Occipital lobe (tissue), 2 donors: ENCODE data around the gene P3R3URF. TPM values are rescaled to one million over a fixed set of nuclear protein-coding genes. Genes with fewer than 3 reads are reported as not detected.

ENCODE experiments used
- DNase-seq: peaks from one replicate; lab custom pipeline; 2025; lab: John Stamatoyannopoulos, UW
- total RNA-seq: library from RNA; depleted of rRNA; stranded (reverse); fragments of >200 nt; gene quantifications from one replicate; pipeline ENCODE4 v1.2.3, GENCODE V29; 2014

Gene P3R3URF
- total RNA-seq, 1 donor from 2014 or later = not detected

DNA sequence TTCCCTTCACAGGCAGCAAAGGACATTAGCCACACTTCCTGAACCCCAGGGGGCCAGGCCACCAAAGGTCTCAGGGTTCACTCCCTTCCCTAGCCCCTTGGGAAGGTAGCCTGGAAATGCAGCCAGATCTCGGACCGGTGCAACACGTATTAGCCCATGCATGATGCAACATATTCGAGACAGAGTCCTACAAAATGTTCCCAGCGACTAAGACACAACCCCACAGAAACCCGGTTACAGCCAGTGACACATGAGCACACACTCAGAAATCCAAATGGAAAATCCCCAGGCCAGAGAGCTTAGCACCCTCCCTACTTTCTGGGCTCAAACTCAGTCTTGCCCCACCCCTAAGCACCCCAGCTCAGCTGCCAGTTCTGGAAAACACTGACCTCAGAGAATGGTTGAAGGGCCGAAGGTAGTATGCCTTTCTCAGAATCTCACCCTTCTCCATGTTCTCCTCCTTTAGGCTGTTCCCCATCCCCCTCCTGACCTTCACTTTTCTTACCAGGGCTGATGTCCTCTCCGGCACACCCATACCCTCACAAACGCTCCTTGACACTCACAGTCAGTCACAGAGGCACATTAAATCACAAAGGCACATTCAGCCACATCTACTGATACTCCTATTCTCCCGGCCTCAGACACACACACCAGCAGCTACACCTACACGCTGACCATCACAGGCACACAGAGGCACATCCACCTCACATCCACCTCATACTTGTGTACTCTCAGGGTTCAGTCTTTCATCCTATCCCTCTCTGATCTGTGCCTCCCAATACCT, 1.6 kb downstream of the P3R3URF start, which contains the start of gene TSPAN1:
Gene TSPAN1 (plus strand): TSS at position 640 of the 784 bp plus-strand sequence. CDS start 6,021 bp downstream, outside the sequence.
- peak; percentile 54 for DNase-seq

DNA sequence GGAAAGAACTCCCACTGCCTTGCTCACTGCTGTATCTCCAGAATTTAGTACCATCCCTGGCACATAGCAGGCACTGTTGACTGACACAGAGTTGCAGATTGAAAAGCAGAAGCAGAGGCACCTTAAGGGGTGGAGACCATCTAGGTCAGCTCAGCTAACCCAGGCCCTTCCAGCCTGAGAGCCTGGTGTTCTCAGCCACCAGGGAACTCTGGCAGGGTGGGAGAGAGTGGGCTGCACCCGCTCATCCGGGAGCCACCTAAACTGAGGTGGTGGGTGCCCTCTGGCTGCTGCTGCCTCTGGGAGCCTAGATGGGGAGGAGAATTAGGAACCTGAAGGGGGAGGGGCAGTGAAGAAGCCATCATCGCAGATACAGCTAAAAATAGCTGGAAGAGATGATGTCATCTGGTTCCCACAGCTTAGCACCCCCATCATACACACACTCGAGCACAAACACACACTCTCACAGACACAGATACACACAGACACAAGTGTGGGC, 2.9 kb downstream of the P3R3URF start:
- peak; percentile 15 for DNase-seq

DNA sequence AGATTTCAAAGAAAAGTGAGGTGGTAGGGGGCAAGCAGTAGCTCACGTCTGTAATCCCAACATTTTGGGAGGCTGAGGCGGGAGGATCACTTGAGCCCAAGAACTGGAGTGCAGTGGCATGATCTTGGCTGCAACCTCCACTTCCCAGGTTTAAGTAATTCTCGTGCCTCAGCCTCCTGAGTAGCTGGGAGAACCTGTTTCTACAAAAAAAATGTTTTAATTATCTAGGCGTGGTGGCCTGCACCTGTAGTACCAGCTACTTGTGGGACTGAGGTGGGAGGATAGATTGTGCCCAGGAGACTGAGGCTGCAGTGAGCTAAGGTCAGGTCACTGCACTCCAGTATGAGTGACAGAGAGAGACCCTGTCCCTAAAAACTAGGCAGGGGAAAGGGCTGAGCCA, 4.0 kb downstream of the P3R3URF start:
- DNase-seq = no peak

DNA sequence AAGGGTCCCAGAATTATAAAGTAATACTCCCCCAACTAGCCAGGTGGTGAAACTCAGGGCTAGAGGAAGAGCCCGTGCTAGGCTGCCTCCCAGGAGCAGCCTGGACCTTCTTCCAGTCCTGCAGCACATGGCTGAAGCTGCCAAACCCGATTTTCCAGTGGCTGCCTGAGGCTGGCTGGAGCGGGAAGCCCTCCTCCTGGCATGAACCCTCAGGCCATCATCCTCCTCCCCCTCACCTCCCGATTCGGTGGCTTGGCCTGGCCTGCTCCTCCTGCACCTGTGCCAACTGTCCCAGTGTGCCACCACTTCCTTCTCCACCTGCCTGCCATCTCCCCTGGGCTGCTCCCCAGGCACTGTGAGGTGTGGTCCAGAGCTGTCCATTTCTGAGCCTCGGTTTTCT, 4.4 kb downstream of the P3R3URF start:
- no peak for DNase-seq

DNA sequence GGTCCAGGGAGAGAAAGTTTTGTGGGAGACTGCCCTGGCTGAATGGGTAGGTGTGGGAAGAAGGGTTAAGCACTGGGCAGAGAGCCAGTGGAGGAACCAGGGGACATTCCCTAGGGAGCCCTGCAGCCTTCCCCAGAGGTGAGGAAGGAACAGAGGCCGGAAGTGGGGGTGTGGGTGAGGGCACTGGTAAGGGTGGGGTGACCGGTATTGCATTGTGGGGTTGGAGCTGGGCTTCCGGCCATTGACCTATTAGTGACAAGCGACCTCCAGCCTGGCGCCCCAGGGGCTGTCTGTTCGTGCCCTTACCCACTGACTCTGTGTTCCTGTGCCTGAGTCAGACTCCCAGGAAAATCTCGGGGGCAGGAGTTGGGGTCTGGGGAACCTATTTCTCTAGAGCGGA, 4.9 kb downstream of the P3R3URF start:
- DNase-seq = no peak

DNA sequence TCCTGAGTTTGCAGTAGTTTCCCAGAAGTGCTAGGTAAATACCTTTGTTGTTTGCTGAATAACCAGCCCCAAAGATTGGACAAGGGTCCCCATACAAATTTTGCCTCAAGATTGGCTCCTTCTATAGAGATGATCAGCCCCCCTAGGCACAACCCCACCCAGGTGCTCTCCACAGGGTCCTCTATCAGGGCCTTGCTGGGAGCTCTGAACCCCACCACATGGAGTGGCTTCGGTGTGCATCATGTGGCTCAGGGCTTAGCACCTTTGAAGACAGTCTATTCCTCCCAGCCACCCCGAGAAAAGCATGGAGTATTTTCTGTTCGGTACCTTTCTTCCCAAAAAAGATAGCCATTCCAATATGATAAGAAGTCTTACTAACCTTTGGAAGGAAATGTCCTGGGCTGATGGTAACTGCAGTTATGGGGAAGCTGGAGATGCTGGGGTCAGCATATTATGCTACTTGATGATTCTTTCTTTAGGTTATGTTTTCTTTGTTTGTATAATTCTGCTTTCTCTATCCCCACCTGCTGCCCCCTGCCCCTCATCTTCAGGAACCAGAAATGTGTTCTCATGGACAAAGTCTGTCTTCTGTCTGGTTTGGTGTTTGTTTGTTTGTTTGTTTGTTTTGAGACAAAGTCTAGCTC, 6.4 kb downstream of the P3R3URF start:
- DNase-seq = no peak

DNA sequence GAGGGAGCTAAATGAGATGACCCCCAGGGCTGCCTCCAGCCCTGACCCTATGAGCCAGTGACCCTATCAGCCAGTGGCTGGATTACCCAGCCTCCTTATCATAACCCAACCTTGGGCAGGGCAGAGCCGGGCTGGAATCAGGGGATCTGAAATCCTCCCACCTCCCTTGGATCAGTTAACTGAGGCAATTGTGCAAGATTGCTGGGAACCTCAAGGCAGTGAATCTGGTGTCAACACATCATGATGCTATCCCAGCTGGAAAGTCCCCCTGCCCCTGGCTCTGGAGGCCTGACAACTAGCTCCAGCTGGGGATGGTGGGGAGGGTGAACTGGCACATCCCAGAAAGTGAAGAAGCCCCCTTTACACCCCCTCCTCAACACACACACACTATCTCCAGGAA, 7.8 kb downstream of the P3R3URF start:
- DNase-seq = no peak

DNA sequence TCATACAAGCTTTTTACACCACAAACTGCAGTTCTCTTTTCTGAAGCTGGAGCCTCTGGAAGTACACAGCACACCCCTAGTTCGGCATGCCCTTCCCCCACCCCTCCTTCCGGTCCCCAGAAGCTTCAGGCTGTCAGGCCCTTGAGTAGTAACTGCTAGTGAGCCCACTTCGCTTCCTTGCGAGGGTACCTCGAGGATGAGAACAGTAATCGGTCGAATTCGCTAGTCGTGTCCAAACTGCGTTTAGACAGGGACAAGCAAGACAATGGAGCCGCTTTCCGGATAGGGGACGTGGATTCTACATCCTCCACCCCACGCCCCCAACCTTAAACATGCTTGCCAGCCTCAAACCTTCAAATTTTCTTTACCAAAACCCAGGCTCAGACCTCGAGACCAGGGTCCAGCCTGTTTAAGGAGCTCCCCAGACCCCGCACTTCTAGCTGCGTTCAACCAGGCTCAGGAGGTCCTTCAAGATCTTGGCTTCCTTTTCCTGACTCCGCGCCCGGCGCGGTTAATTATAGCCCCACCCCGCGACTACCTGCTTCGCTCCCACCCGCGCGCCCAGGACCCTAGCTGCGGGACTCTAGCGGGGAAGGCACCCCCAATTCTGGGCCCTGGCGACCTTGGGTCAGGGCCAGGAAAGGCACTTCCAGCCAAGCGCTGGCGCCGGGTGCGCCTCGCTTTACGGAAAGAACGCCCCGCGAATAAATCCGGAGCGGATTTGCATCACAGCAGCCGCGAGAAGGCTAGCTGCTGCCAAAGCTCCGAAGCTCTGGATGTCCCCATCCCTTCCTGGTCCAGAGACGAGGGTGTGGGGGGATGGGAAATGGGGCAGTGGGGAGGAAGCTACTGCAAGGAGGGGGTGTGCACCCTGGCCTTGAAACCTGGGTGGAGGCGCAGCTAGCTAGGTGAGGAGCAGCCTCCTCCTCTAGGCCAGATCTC, 9.5 kb downstream of the P3R3URF start:
- DNase-seq = peak; percentile 36

DNA sequence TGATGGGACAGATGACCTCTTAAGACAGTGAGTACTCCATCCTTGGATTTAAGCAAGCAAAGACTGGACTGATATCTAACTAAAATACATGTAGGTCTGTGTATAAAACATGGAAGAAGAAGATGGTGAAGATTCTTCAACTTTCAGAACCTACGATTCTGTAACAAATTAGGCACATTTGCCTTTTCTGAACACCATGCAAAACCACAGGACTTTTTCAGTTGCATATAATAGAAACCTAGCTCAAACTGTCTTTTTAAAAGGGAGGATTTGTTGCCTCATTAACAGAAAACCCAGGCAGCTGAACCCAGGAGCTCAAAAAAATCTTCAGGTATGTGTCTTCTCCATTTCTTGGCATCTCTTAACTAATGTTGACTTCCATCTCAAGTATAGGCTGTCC, 16.1 kb downstream of the P3R3URF start:
- DNase-seq = no peak

DNA sequence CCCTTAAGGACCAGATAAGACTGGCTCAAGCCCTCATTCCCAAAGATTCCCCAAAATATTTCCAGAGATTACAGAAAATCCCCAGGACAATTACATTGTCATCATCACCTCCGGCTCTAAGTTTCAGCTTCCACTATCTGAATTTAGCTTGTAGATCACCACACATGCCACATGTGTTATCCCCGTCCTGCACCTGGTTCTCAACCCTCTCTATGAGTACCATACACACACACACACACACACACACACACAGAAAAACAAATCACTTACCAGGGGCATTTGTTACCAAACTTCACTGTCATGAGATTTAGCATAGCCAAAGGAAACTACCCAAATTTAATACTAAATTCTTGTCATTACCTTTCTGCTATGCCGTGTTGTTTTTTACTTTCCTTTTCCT, 16.8 kb downstream of the P3R3URF start:
- DNase-seq = no peak

DNA sequence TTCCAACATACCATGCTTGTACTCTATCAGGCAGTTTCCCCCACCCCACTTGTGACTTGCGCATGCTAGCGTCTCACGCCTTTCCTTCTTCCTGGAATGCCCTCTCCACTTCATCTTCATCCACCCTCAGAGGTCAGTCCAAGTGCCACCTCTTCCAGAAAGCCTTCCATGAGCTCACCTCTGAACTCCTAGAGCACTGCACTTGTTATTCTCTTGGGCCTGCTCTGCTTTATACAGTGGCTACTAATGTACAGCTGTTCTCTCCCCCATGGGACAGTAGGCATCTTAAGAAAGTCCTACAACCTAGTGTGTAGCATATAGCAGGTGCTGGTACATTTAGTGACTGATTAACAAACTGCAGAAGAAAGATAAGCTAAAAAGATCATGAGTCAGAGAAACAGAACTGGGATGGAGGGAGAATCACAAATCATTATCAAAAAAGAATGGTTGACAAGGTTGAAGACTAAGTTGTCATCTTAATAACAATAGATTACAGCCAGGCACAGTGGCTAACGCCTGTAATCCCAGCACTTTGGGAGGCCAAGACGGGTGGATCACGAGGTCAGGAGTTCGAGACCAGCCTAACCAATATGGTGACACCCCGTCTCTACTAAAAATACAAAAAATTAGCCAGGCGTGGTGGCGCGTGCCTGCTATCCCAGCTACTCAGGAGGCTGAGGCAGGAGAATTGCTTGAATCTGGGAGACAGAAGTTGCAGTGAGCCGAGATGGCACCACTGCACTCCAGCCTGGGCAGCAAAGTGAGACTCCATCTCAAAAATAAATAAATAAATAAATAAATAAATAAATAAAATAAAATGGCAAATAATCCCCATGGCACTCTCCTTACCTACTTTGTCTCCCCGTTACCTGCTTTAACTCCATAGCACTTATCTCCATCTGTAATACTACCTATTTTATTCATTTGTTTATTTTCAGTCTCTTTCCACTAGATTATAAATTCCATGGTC, 17.7 kb downstream of the P3R3URF start:
- DNase-seq = no peak

DNA sequence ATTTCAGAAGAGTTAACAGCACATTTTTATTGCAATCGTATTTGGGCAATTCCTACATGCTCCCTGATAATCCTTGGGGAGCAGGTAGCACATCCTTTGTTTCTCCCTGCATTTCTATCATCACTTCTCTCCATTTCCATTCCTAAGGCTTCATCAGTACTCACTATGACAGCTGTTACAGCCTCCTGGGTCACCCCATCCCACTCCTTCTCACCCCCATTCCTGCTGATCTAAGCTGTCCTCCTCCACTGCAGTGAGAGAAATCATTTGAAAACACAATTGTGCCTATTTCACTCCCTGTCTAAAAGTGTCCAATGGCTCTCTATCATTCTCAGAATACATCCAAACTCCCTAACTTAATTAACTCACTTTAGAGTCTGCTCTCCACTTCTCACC, 18.4 kb downstream of the P3R3URF start:
- no peak for DNase-seq

DNA sequence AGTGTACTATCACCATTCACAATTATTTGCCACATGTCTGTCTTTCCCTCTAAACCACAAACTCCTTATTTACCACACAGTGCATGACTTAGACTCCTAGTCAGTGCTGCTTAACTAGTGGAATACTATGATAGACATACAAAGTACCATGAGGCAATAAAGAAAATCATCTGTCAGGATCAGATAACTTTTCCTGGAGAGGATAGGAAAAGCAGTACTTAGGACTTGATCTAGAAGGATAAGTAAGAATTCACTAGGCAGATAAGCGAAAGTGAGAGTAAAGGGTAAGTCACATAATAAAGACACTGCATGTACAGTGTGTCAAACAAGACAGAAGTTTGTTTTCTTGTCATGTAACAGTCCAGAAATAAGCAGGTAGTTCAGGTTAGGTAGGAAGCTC, 22.6 kb downstream of the P3R3URF start:
- no peak for DNase-seq

DNA sequence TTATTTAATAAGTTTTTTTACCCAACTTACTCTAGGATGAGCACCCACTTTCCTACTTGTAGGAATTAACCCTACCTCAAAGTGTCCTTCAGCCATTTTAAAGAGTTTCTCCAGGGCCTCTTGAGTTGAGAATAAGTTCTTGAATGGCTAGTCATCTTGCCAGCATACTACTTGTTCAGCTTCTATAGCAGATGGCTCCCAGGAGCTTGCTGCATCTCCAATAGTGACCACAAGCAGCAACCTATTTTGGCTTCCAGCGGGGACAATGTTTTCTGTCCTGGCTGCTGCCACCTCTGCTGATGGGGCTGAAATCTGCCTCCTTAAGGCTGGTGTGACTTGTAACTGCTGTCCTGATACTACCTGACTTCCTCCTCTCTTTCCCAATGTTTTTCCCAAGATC, 23.1 kb downstream of the P3R3URF start:
- no peak for DNase-seq

DNA sequence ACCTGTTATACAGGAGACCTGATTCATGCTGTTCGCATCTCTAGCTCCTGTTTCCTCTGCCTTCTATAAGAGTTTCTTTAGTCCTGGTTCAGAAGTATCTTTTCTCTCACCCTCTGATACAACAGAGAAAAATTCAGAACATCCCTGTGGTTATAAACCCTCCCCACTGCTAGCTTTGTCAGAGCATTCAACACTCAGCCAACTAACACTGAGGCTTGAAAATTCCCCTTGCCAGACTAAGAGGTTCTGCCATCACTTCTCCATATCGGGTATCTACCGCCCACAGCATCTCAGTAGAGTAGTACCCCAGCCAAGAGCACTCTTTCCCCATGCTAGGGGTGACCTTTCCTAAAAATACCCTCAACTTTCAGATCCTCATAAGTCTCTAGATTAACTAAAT, 24.3 kb downstream of the P3R3URF start:
- DNase-seq = no peak

DNA sequence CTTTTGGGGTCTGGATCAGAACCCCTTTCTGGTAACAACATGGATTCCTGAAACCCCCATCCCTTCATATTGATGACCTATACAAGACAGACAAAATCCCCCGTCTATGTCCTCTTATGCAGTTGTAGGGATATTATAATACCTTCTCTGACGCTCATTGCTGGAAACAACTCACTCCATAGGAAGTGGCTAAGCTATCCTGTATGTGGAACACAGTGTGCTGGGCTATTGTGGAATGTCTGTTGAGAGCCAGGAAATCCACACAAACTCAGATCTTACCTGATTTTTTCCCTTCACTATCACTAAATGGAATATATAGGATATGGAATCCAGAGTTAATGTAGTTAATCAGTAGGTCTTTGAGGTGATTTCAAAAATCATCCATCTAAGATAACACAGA, 26.2 kb downstream of the P3R3URF start:
- no peak for DNase-seq

DNA sequence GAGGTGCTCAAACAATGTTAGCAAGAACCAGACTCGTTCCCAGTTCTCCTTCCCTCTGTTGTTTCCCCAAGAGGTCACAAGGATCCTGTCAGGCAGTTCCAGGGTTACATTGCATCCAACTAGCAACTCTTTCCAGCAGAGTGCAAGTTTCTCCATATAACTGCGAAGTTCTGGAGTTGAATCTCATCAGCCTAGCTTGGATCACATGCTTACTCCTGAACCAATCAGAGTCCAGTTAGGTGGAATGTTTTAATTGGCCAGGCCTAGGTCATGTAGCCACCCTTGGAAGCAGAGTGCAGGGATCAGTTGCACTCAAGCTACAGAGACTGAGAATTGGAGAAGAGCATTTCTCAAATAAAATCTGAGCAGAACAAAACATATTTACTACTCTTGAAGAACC, 28.0 kb downstream of the P3R3URF start:
- DNase-seq = no peak

DNA sequence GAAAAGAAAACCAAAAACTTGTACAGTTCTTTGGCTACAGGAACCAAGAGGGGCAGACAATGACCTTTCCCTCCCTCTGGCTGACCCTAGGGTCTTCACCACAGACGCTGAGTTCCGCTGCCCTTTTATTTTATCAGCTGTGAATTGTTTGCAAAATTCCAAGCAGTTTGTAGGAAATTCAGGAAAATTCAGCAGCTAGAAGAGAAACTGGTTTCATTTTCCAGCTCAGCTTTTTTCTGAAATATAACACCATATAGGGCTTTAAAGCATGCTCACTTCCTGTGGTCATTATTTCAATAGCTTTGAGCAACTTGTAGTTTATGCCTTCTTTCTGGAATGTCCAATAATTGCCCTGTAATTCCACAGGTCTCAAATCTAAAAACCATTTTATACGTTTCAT, 38.4 kb downstream of the P3R3URF start:
- DNase-seq = no peak

DNA sequence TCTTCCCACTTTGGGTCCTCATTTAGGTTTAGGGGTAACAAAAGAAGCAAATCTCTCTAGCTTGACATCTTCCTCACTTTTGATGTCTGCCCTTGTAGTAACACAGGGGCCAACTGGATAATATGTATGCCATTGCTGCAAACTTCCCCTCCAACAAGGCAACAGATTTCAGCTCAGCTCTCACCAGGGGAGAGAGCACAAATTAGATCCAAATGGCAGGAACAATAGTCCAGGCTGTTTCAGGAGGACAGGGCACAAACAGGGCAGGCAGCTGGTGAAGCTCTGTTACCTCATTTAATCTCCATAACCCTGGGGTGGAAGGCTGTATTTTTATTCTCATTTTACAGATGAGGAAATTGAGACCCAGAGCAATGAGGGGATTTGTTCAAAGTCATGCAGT, 39.6 kb downstream of the P3R3URF start:
- DNase-seq = no peak

DNA sequence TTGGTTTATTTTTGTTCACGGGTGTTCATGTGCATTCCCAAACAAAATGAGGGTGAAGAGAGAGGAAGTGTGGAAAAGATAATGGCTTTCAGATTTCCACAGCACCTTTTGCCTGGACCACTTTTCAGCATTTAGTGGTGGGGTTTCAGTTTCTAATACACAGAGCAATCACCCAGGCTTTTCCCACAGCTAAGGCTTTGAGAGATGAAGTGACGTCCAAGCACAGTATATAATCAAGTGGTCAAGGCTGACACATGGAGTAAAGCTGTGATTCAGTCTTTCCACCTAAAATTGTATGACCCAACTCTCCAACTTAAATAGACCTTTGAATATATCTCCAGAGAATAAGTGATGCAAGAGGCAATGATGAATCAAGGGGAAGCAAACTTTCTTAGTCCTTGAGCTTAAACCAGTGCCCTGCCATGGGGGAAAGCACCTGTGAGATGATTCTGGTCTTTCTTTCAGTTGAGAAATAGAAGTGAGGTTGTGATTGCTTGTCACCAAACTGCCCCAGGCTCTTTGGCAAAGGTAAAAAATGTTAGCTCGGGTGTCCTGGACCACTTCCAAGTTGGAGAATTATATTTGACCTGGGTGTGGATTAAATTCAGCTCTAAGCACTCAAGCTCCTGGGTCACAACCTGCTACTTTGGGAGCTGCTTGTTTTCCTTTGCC, 41.5 kb downstream of the P3R3URF start:
- DNase-seq = no peak
